Neuronal stem cell (in vitro differentiated cells): ENCODE results near the gene BST2.

Source experiments
- DNase-seq: peaks from one replicate; pipeline ENCODE4 v3.0.0-alpha.2; 2013; ENCODE audit warnings: low spot score
- H2AFZ ChIP-seq: one replicate; pipeline ENCODE4 v1.6.1; 2013; ENCODE audit warnings: mild to moderate bottlenecking, low read length, inconsistent platforms
- H2AK5ac ChIP-seq: 2 replicates; pipeline ENCODE4 v1.6.1; 2013; ENCODE audit warnings: low read depth, mild to moderate bottlenecking, inconsistent platforms, low read length, moderate library complexity, mixed read lengths
- H2BK120ac ChIP-seq: 2 replicates; pipeline ENCODE4 v1.6.1; 2013; ENCODE audit warnings: low read depth, mild to moderate bottlenecking, inconsistent platforms, low read length, moderate library complexity, mixed read lengths
- H2BK12ac ChIP-seq: one replicate; pipeline ENCODE4 v1.6.1; 2013; ENCODE audit warnings: low read length, inconsistent platforms
- H2BK15ac ChIP-seq: 2 replicates; pipeline ENCODE4 v1.6.1; 2013; ENCODE audit warnings: mild to moderate bottlenecking, low read length, inconsistent platforms, mixed read lengths
- H2BK5ac ChIP-seq: one replicate; pipeline ENCODE4 v1.6.1; 2013; ENCODE audit warnings: inconsistent platforms, mild to moderate bottlenecking, low read length, moderate library complexity
- H3K14ac ChIP-seq: one replicate; pipeline ENCODE4 v1.6.1; 2013; ENCODE audit warnings: low read length, inconsistent platforms
- H3K18ac ChIP-seq: 2 replicates; pipeline ENCODE4 v1.6.1; 2013; ENCODE audit warnings: low read length, inconsistent platforms
- H3K23ac ChIP-seq: 2 replicates; pipeline ENCODE4 v1.6.1; 2013; ENCODE audit warnings: low read depth, mild to moderate bottlenecking, mixed read lengths, low read length, inconsistent platforms; ENCODE audit not compliant: poor library complexity
- H3K27ac ChIP-seq: replicated peaks from 3 replicates; pipeline ENCODE4 v1.5.1; 2013; ENCODE audit warnings: low read length, inconsistent platforms
- H3K27me3 ChIP-seq, 3 experiments: 2 replicates each; pipeline ENCODE4 v1.6.1; 2013; ENCODE audit warnings: low read length in 3 of 3, mild to moderate bottlenecking in 2 of 3, inconsistent platforms in 1 of 3, low read depth in 1 of 3, mixed read lengths in 1 of 3, moderate library complexity in 1 of 3; ENCODE audit not compliant: control insufficient read depth in 3 of 3, insufficient read depth in 3 of 3
- H3K36me3 ChIP-seq, 2 donors: replicated peaks in 1 of 2; 2 replicates each; pipeline ENCODE4 v1.6.1; 2013; ENCODE audit warnings: low read length in 2 of 2; ENCODE audit not compliant: control insufficient read depth in 2 of 2, insufficient read depth in 2 of 2
- H3K4ac ChIP-seq: 2 replicates; pipeline ENCODE4 v1.6.1; 2013; ENCODE audit warnings: inconsistent platforms, mild to moderate bottlenecking, low read length, moderate library complexity
- H3K4me1 ChIP-seq, 2 donors: 1 replicate in 1 of 2; 2 replicates in 1 of 2; pipeline ENCODE4 v1.6.1; 2013; ENCODE audit warnings: low read length in 2 of 2, low read depth in 1 of 2; ENCODE audit not compliant: control insufficient read depth in 2 of 2, insufficient read depth in 1 of 2
- H3K4me2 ChIP-seq: one replicate; pipeline ENCODE4 v1.6.1; 2013; ENCODE audit warnings: mild to moderate bottlenecking, low read length, inconsistent platforms; ENCODE audit not compliant: insufficient read depth, poor library complexity, severe bottlenecking
- H3K4me3 ChIP-seq, 2 donors: 2 replicates each; pipeline ENCODE4 v1.5.1; 2013; ENCODE audit warnings: low read length in 2 of 2, mild to moderate bottlenecking in 2 of 2, inconsistent platforms in 1 of 2, moderate library complexity in 1 of 2
- H3K79me1 ChIP-seq: one replicate; pipeline ENCODE4 v1.6.1; 2013; ENCODE audit warnings: low read depth, mild to moderate bottlenecking, inconsistent platforms, low read length, moderate library complexity
- H3K9ac ChIP-seq: one replicate; pipeline ENCODE4 v1.6.1; 2013; ENCODE audit warnings: mild to moderate bottlenecking, low read depth, low read length, inconsistent platforms; ENCODE audit not compliant: poor library complexity
- H3K9me3 ChIP-seq, 2 donors: replicated peaks in 1 of 2; 2 replicates each; pipeline versions ENCODE3 to v1.6.1; 2013; ENCODE audit warnings: low read length in 2 of 2, mild to moderate bottlenecking in 2 of 2, inconsistent platforms in 1 of 2, low read depth in 1 of 2, mixed read lengths in 1 of 2, moderate library complexity in 1 of 2; ENCODE audit not compliant: control insufficient read depth in 2 of 2, insufficient read depth in 1 of 2
- H4K8ac ChIP-seq: one replicate; pipeline ENCODE4 v1.6.1; 2013; ENCODE audit warnings: low read depth, mild to moderate bottlenecking, inconsistent platforms, low read length, moderate library complexity
- H4K91ac ChIP-seq: one replicate; pipeline ENCODE4 v1.6.1; 2013; ENCODE audit warnings: low read length, low read depth, mild to moderate bottlenecking, inconsistent platforms; ENCODE audit not compliant: poor library complexity
- WGBS, 2 donors: extraction: QIAGEN DNeasy Blood & Tissue Kit; methylation state at CpG; one replicate each; pipeline ENCODE4 v1.1.7; 2013; ENCODE audit warnings: missing lambda C conversion rate in 2 of 2, mixed read lengths in 1 of 2; ENCODE audit not compliant: insufficient read length in 2 of 2, insufficient replicate concordance in 1 of 2; ENCODE audit errors: extremely low coverage in 2 of 2; 5-methylcytosine and 5-hydroxymethylcytosine counted together

Gene BST2

DNA sequence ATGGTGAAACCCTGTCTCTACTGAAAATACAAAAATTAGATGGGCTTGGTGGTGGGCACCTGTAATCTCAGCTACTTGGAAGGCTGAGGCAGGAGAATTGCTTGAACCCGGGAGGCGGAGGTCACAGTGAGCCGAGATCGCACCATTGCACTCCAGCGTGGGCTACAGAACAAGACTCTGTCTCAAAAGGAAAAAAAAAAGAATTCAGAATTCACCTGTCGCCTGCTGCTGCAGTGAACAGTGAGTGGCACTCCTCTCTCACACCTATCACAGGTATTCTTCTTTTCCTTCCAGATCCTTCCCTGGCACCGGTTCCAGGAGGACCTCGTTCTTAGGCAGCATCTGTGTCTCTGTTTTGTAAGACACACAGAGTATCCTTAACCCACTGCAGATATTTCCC is 8.7 kb upstream of the BST2 start:
- Histone ChIP-seq H3K4ac (no peak overlapping the region), H3K9ac (no peak overlapping the region), H3K9me3 (no peaks in the 10 kb centered on the region), H2BK5ac (no peak overlapping the region), H3K4me1 (peaks cover 4 to 7% of the 10 kb centered on the region in 2 donors), H4K8ac (no peak overlapping the region), H2AK5ac (no peak overlapping the region), H2BK12ac (no peak overlapping the region), H3K27ac (no peak overlapping the region), H2AFZ (no peak overlapping the region), H4K91ac (no peak overlapping the region), H3K36me3 (no peaks in the 10 kb centered on the region), H3K4me2 (no peak overlapping the region), H3K23ac (no peak overlapping the region), H3K79me1 (no peaks in the 10 kb centered on the region), H3K14ac (no peak overlapping the region), H3K27me3 (no peaks in the 10 kb centered on the region), H2BK15ac (no peak overlapping the region), H2BK120ac (no peak overlapping the region), H3K4me3 (no peak overlapping the region), H3K18ac (no peak overlapping the region)
- no CpG with 5 or more reads among the region's 8 CpGs for WGBS, 2 donors
- no peak for DNase-seq

DNA sequence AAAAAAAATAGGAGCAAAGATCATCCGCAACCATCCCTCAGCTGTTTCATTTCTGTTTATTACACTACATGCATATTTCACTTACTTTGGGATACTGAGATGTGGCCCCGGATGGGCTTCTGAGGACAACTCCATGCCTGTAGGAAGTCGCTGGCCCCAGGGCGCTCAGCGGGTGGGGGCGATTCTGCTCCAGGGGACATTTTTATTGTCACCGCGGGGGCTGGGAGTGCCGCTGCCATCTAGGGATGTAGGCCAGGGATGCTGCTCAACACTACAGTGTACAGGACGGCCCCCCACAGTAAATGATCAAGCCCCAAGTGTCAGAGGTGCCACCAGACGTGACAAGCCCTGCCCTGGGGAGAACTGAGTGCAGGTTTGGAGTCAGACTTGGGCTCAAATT is 6.4 kb upstream of the BST2 start:
- H4K91ac ChIP-seq, result no peak overlapping the region
- H3K4me2 ChIP-seq, result no peak overlapping the region
- H3K4ac ChIP-seq, result no peak overlapping the region
- H2BK5ac ChIP-seq, result no peak overlapping the region
- no peak overlapping the region for H3K9ac ChIP-seq
- H2BK15ac ChIP-seq, result no peak overlapping the region
- H3K27me3 ChIP-seq, result no peaks in the 10 kb centered on the region
- no peaks in the 10 kb centered on the region for H3K79me1 ChIP-seq
- H3K4me3 ChIP-seq, result no peak overlapping the region
- no peak overlapping the region for H2BK120ac ChIP-seq
- no peaks in the 10 kb centered on the region for H3K36me3 ChIP-seq
- no CpG with 5 or more reads among the region's 11 CpGs for WGBS, 2 donors
- H4K8ac ChIP-seq, result no peak overlapping the region
- H3K9me3 ChIP-seq, result no peaks in the 10 kb centered on the region
- H2AFZ ChIP-seq, result peak overlapping the region; percentile 21
- H2AK5ac ChIP-seq, result peak overlapping the region; percentile 1
- DNase-seq, result no peak
- H2BK12ac ChIP-seq, result no peak overlapping the region
- no peak overlapping the region for H3K27ac ChIP-seq
- peaks cover 6 to 12% of the 10 kb centered on the region in 2 donors for H3K4me1 ChIP-seq
- no peak overlapping the region for H3K23ac ChIP-seq
- H3K14ac ChIP-seq, result no peak overlapping the region
- H3K18ac ChIP-seq, result no peak overlapping the region

DNA sequence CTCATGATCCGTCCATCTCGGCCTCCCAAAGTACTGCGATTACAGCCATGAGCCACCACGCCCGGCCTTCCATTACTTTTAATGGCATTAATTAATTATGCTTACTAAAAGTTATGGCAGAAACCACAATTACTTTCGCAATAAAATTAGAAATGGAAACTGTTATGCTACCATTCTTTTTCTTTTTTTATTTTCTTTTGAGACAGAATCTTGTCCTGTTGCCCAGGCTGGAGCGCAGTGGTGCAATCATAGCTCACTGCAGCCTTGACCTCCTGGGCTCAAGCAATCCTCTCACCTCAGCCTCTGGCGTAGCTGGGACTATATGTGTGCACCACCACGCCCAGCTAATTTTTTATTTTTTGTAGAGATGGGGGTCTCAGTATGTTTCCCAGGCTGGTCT is 4.6 kb upstream of the BST2 start:
- Histone ChIP-seq H3K4ac (no peak overlapping the region), H2AK5ac (no peak overlapping the region), H3K4me3 (no peak overlapping the region), H3K18ac (no peak overlapping the region), H2AFZ (no peak overlapping the region), H2BK15ac (no peak overlapping the region), H3K36me3 (no peaks in the 10 kb centered on the region), H3K9me3 (no peaks in the 10 kb centered on the region), H3K79me1 (no peaks in the 10 kb centered on the region), H3K4me2 (no peak overlapping the region), H3K27ac (no peak overlapping the region), H3K9ac (no peak overlapping the region), H4K8ac (no peak overlapping the region), H3K27me3 (no peaks in the 10 kb centered on the region), H3K4me1 (peaks cover 12 to 29% of the 10 kb centered on the region in 2 donors), H2BK5ac (no peak overlapping the region), H2BK12ac (no peak overlapping the region), H2BK120ac (no peak overlapping the region), H3K23ac (no peak overlapping the region), H4K91ac (no peak overlapping the region), H3K14ac (no peak overlapping the region)
- WGBS, 2 donors, result no CpG with 5 or more reads among the region's 9 CpGs
- no peak for DNase-seq

DNA sequence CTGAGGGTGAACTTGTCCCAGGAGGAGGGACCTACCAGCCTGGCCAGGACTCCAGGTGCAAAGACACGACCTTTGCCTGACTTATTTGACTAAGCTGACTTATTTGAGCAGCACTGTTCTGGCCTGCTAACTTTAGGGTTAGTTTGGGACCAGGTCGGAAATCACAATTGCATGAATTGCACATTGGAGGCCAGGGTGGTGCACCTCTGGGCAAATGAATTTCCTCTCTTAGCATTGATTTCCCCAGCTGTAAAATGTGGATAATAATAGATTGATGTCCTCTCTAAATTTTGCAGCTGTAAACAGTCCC is 1.4 kb upstream of the BST2 start:
- Histone ChIP-seq H2AK5ac (no peak overlapping the region), H3K18ac (no peak overlapping the region), H3K4me1 (peaks cover 21 to 30% of the 10 kb centered on the region in 2 donors), H3K4me2 (no peak overlapping the region), H3K14ac (no peak overlapping the region), H3K36me3 (no peaks in the 10 kb centered on the region), H3K4me3 (peak overlapping the region in 1 of 2 donors; percentile 24), H3K9me3 (no peaks in the 10 kb centered on the region), H3K23ac (no peak overlapping the region), H3K79me1 (peaks cover 1% of the 10 kb centered on the region), H4K91ac (no peak overlapping the region), H3K9ac (no peak overlapping the region), H2BK15ac (no peak overlapping the region), H2AFZ (peak overlapping the region; percentile 49), H2BK5ac (no peak overlapping the region), H4K8ac (no peak overlapping the region), H2BK120ac (no peak overlapping the region), H3K27ac (no peak overlapping the region), H3K4ac (no peak overlapping the region), H3K27me3 (no peaks in the 10 kb centered on the region), H2BK12ac (no peak overlapping the region)
- no peak for DNase-seq
- no CpG with 5 or more reads among the region's 2 CpGs for WGBS, 2 donors
